ENCODE results near the gene IFIH1.

The IFIH1 gene

GRCh38 chr2:162220368-162220767 is 98.1 kb downstream of the IFIH1 start:
- no peaks in the 10 kb centered on the region for H3F3A ChIP-seq (ENCODE audit: low read depth)
- H3K9me2 ChIP-seq (replicated peaks; ENCODE audit: low read depth, low read length), result no peaks in the 10 kb centered on the region
- no peaks in the 10 kb centered on the region for H4K20me1 ChIP-seq (ENCODE audit: insufficient read depth, low read length, poor library complexity, severe bottlenecking)
- H3K4me1 ChIP-seq (ENCODE audit: insufficient read depth, low read length, poor library complexity, severe bottlenecking), result no peaks in the 10 kb centered on the region
- no peaks in the 10 kb centered on the region for H3K9me3 ChIP-seq (ENCODE audit: insufficient read depth, low read depth, low read length)
- H3K4me3 ChIP-seq (ENCODE audit: low read length, poor library complexity, severe bottlenecking), result no peak overlapping the region
- no peak overlapping the region for H2AFZ ChIP-seq (ENCODE audit: low read length)
- H3K4me2 ChIP-seq (ENCODE audit: low read depth, low read length, poor library complexity, severe bottlenecking), result no peak overlapping the region
- no peaks in the 10 kb centered on the region for H3K36me3 ChIP-seq (ENCODE audit: insufficient read depth, low read length)
- no peaks in the 10 kb centered on the region for H3K79me2 ChIP-seq (ENCODE audit: insufficient read depth, low read length)
- no peak for TF ChIP-seq EZH2phosphoT487 (IDR thresholded peaks at IDR 0.05; ENCODE audit: borderline replicate concordance)
- TF ChIP-seq CTCF (conservative IDR thresholded peaks at IDR 0.05; ENCODE audit: low read length), result no peak
- H3K9ac ChIP-seq (ENCODE audit: low read depth, low read length, poor library complexity, severe bottlenecking), result no peak overlapping the region
- no peaks in the 10 kb centered on the region for H3K27me3 ChIP-seq (ENCODE audit: insufficient read depth, low read length, poor library complexity, severe bottlenecking)

DNA sequence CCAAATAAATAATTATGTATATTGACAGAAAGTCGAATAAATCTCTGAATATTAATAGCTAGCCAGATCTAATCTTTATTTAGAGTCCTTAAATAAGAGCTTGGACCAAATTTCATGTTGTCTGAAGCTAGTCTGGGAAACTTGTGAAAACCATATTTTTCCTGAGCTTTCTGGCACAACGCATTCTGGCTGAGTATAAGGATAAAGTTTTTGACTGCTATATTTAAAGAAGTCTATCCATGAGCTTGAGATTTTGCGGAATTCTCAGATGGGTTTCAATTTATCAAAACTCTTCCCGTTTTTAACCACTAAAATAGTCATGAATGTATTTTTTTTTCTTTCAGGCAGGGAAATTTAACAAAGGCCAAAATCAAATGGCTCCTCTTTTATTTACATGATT is 99.1 kb downstream of the IFIH1 start:
- H3K27me3 ChIP-seq (ENCODE audit: insufficient read depth, low read length, poor library complexity, severe bottlenecking), result no peaks in the 10 kb centered on the region
- no peaks in the 10 kb centered on the region for H3K9me3 ChIP-seq (ENCODE audit: insufficient read depth, low read depth, low read length)
- no peaks in the 10 kb centered on the region for H3F3A ChIP-seq (ENCODE audit: low read depth)
- no peaks in the 10 kb centered on the region for H3K4me1 ChIP-seq (ENCODE audit: insufficient read depth, low read length, poor library complexity, severe bottlenecking)
- no peaks in the 10 kb centered on the region for H3K79me2 ChIP-seq (ENCODE audit: insufficient read depth, low read length)
- H3K9me2 ChIP-seq (replicated peaks; ENCODE audit: low read depth, low read length), result no peaks in the 10 kb centered on the region
- no peak overlapping the region for H2AFZ ChIP-seq (ENCODE audit: low read length)
- no peak overlapping the region for H3K9ac ChIP-seq (ENCODE audit: low read depth, low read length, poor library complexity, severe bottlenecking)
- TF ChIP-seq CTCF (conservative IDR thresholded peaks at IDR 0.05; ENCODE audit: low read length), result no peak
- TF ChIP-seq EZH2phosphoT487 (IDR thresholded peaks at IDR 0.05; ENCODE audit: borderline replicate concordance), result no peak
- no peak overlapping the region for H3K4me2 ChIP-seq (ENCODE audit: low read depth, low read length, poor library complexity, severe bottlenecking)
- no peaks in the 10 kb centered on the region for H4K20me1 ChIP-seq (ENCODE audit: insufficient read depth, low read length, poor library complexity, severe bottlenecking)
- no peaks in the 10 kb centered on the region for H3K36me3 ChIP-seq (ENCODE audit: insufficient read depth, low read length)
- H3K4me3 ChIP-seq (ENCODE audit: low read length, poor library complexity, severe bottlenecking), result no peak overlapping the region

GRCh38 chr2:162217598-162217997 is 100.9 kb downstream of the IFIH1 start:
- H3K4me3 ChIP-seq (ENCODE audit: low read length, poor library complexity, severe bottlenecking), result no peak overlapping the region

More at GRCh38 chr2:162217598-162217997, 100.9 kb downstream of the IFIH1 start:
- H3K4me1 ChIP-seq (ENCODE audit: insufficient read depth, low read length, poor library complexity, severe bottlenecking), result no peaks in the 10 kb centered on the region
- no peaks in the 10 kb centered on the region for H3K27me3 ChIP-seq (ENCODE audit: insufficient read depth, low read length, poor library complexity, severe bottlenecking)
- H3K36me3 ChIP-seq (ENCODE audit: insufficient read depth, low read length), result no peaks in the 10 kb centered on the region
- no peak overlapping the region for H2AFZ ChIP-seq (ENCODE audit: low read length)
- no peak for TF ChIP-seq CTCF (conservative IDR thresholded peaks at IDR 0.05; ENCODE audit: low read length)
- TF ChIP-seq EZH2phosphoT487 (IDR thresholded peaks at IDR 0.05; ENCODE audit: borderline replicate concordance), result no peak
- no peaks in the 10 kb centered on the region for H3F3A ChIP-seq (ENCODE audit: low read depth)
- H3K9ac ChIP-seq (ENCODE audit: low read depth, low read length, poor library complexity, severe bottlenecking), result no peak overlapping the region
- H3K79me2 ChIP-seq (ENCODE audit: insufficient read depth, low read length), result no peaks in the 10 kb centered on the region
- no peaks in the 10 kb centered on the region for H3K9me3 ChIP-seq (ENCODE audit: insufficient read depth, low read depth, low read length)
- no peaks in the 10 kb centered on the region for H4K20me1 ChIP-seq (ENCODE audit: insufficient read depth, low read length, poor library complexity, severe bottlenecking)
- H3K9me2 ChIP-seq (replicated peaks; ENCODE audit: low read depth, low read length), result no peaks in the 10 kb centered on the region
- H3K4me2 ChIP-seq (ENCODE audit: low read depth, low read length, poor library complexity, severe bottlenecking), result no peak overlapping the region
